Measurements from ENCODE around the gene UPF1.

UPF1 gene

GRCh38 chr19:18831524-18832305 lies at the start of gene UPF1:
Gene UPF1 (plus strand): TSS chr19:18831959. CDS start chr19:18832210, 251 bp downstream.
- DNase-seq: peak; percentile 93 to 95

- DNase-seq: no peak
Observed at GRCh38 chr19:18782559-18783225, 49.1 kb upstream of the UPF1 start.

GRCh38 chr19:18783958-18784785 lies 47.6 kb upstream of the UPF1 start:
- no peak for DNase-seq

- DNase-seq: no peak
Observed at GRCh38 chr19:18784786-18785120, 47.0 kb upstream of the UPF1 start.

- peak; percentile 55 to 59 for DNase-seq
Observed at GRCh38 chr19:18785179-18786124, 46.3 kb upstream of the UPF1 start.

- DNase-seq: no peak
Observed at GRCh38 chr19:18788529-18789421, 43.0 kb upstream of the UPF1 start.

- DNase-seq: no peak
Observed at GRCh38 chr19:18789422-18789869, 42.3 kb upstream of the UPF1 start.

GRCh38 chr19:18789883-18790565 lies 41.7 kb upstream of the UPF1 start:
- peak in 1 of 2 donors; percentile 22 for DNase-seq

GRCh38 chr19:18790566-18791314 lies 41.0 kb upstream of the UPF1 start, which contains the start of gene COMP:
Gene COMP (minus strand): TSS chr19:18791305. CDS start chr19:18791269, 36 bp downstream.
- no peak for DNase-seq

- no peak for DNase-seq
Observed at GRCh38 chr19:18791315-18791678, 40.5 kb upstream of the UPF1 start.

GRCh38 chr19:18792661-18793060 lies 39.1 kb upstream of the UPF1 start:
- DNase-seq: no peak

GRCh38 chr19:18793144-18794028 lies 38.4 kb upstream of the UPF1 start:
- DNase-seq: no peak

- DNase-seq: no peak
Observed at GRCh38 chr19:18794029-18794313, 37.8 kb upstream of the UPF1 start.

GRCh38 chr19:18794692-18795091 lies 37.1 kb upstream of the UPF1 start:
- DNase-seq: no peak

GRCh38 chr19:18795540-18795939 lies 36.2 kb upstream of the UPF1 start:
- DNase-seq: no peak

GRCh38 chr19:18796239-18796638 lies 35.5 kb upstream of the UPF1 start:
- DNase-seq: no peak

- DNase-seq: no peak
Observed at GRCh38 chr19:18798384-18799352, 33.1 kb upstream of the UPF1 start.
